IMR-90 (cell line): Measurements from ENCODE around the gene LGI2. TPM values are rescaled to one million over a fixed set of nuclear protein-coding genes. Genes with fewer than 3 reads are reported as not detected.

Experiments
- ATAC-seq: fragments of 200-7000 bp; cut with Tn5 transposase; 2 replicates; pipeline ENCODE4 v1.9.1; 2020; ENCODE audit warnings: low read depth, mild to moderate bottlenecking, moderate library complexity
- BruUV-seq: library from RNA; stranded (reverse); fragments of 400-500 nt; replicated peaks from 2 replicates; lab custom pipeline; 2021; lab: Mats Ljungman, UMichigan
- CTCF ChIA-PET: fragments of 300-600 bp; formaldehyde crosslinking; extraction: SDS; loops from one replicate; lab custom pipeline; 2021; ENCODE audit warnings: antibody characterized with exemption; lab: Yijun Ruan, JAX
- POLR2A ChIA-PET: fragments of 300-600 bp; sonication (Branson Sonifier 250); formaldehyde crosslinking; loops from one replicate; lab custom pipeline; 2022; ENCODE audit warnings: antibody characterized with exemption; ENCODE audit not compliant: unreplicated experiment; lab: Charles Lee
- DNase-seq: peaks from one replicate; pipeline ENCODE4 v3.0.0; 2013
- H2AFZ ChIP-seq: replicated peaks from 2 replicates; pipeline ENCODE3; 2013; ENCODE audit warnings: low read length, mild to moderate bottlenecking; ENCODE audit not compliant: poor library complexity
- H2AK5ac ChIP-seq: 2 replicates; pipeline ENCODE4 v1.6.1; 2013; ENCODE audit warnings: low read depth, low read length, inconsistent platforms
- H2AK9ac ChIP-seq: replicated peaks from 2 replicates; pipeline ENCODE3; 2013; ENCODE audit warnings: mild to moderate bottlenecking, low read depth, low read length, moderate library complexity; ENCODE audit not compliant: poor library complexity
- H2BK120ac ChIP-seq: 2 replicates; pipeline ENCODE4 v1.6.1; 2013; ENCODE audit warnings: low read depth, low read length, inconsistent platforms
- H2BK15ac ChIP-seq: 3 replicates; pipeline ENCODE4 v1.6.1; 2013; ENCODE audit warnings: low read depth, low read length, inconsistent platforms
- H2BK20ac ChIP-seq: 2 replicates; pipeline ENCODE4 v1.6.1; 2013; ENCODE audit warnings: low read depth, mild to moderate bottlenecking, inconsistent platforms, low read length, moderate library complexity
- H2BK5ac ChIP-seq: 2 replicates; pipeline ENCODE4 v1.6.1; 2013; ENCODE audit warnings: mild to moderate bottlenecking, low read depth, low read length, inconsistent platforms; ENCODE audit not compliant: poor library complexity, severe bottlenecking
- H3K14ac ChIP-seq: replicated peaks from 2 replicates; pipeline ENCODE4 v1.6.1; 2013; ENCODE audit warnings: low read depth, low read length, inconsistent platforms
- H3K18ac ChIP-seq: 2 replicates; pipeline ENCODE4 v1.6.1; 2013; ENCODE audit warnings: low read depth, low read length, control low read depth
- H3K23ac ChIP-seq: 2 replicates; pipeline ENCODE4 v1.6.1; 2013; ENCODE audit warnings: low read depth, low read length, inconsistent platforms
- H3K27ac ChIP-seq: 2 replicates; pipeline ENCODE4 v1.5.1; 2013; ENCODE audit warnings: mild to moderate bottlenecking, control low read depth, low read length; ENCODE audit not compliant: insufficient read depth
- H3K27me3 ChIP-seq: 2 replicates; pipeline ENCODE4 v1.6.1; 2013; ENCODE audit warnings: low read length; ENCODE audit not compliant: control insufficient read depth, insufficient read depth
- H3K36me3 ChIP-seq: 2 replicates; pipeline ENCODE4 v1.6.1; 2013; ENCODE audit warnings: low read length, mixed read lengths; ENCODE audit not compliant: control insufficient read depth, insufficient read depth
- H3K4ac ChIP-seq: 2 replicates; pipeline ENCODE4 v1.6.1; 2013; ENCODE audit warnings: low read depth, low read length, inconsistent platforms
- H3K4me1 ChIP-seq: 2 replicates; pipeline ENCODE4 v1.6.1; 2013; ENCODE audit warnings: low read length, mixed read lengths; ENCODE audit not compliant: control insufficient read depth, insufficient read depth
- H3K4me2 ChIP-seq: 2 replicates; pipeline ENCODE4 v1.6.1; 2013; ENCODE audit warnings: low read depth, mild to moderate bottlenecking, control low read depth, low read length, moderate library complexity
- H3K4me3 ChIP-seq: 2 replicates; pipeline ENCODE4 v1.5.1; 2013; ENCODE audit warnings: low read depth, mild to moderate bottlenecking, control low read depth, low read length, moderate library complexity; ENCODE audit not compliant: insufficient read depth
- H3K56ac ChIP-seq: 2 replicates; pipeline ENCODE4 v1.6.1; 2013; ENCODE audit warnings: low read length, inconsistent platforms; ENCODE audit not compliant: insufficient read depth; ENCODE audit errors: extremely low read depth
- H3K79me1 ChIP-seq, 2 experiments: 2 replicates each; pipeline ENCODE4 v1.6.1; 2013; ENCODE audit warnings: low read length in 2 of 2, inconsistent platforms in 1 of 2, low read depth in 1 of 2
- H3K9ac ChIP-seq: 2 replicates; pipeline ENCODE4 v1.6.1; 2013; ENCODE audit warnings: low read depth, low read length, control low read depth
- H3K9me1 ChIP-seq: 2 replicates; pipeline ENCODE4 v1.6.1; 2013; ENCODE audit warnings: low read length, inconsistent platforms; ENCODE audit not compliant: insufficient read depth
- H3K9me3 ChIP-seq: 2 replicates; pipeline ENCODE4 v1.6.1; 2013; ENCODE audit warnings: low read length; ENCODE audit not compliant: control insufficient read depth, insufficient read depth
- H4K20me1 ChIP-seq: 2 replicates; pipeline ENCODE4 v1.6.1; 2013; ENCODE audit warnings: low read length, inconsistent platforms; ENCODE audit not compliant: insufficient read depth
- H4K5ac ChIP-seq: 2 replicates; pipeline ENCODE4 v1.6.1; 2013; ENCODE audit warnings: mild to moderate bottlenecking, low read depth, low read length, control low read depth
- H4K8ac ChIP-seq, 2 experiments: 2 replicates each; pipeline ENCODE4 v1.6.1; 2013; ENCODE audit warnings: low read depth in 2 of 2, low read length in 2 of 2, control low read depth in 1 of 2, inconsistent platforms in 1 of 2
- H4K91ac ChIP-seq: 2 replicates; pipeline ENCODE4 v1.6.1; 2013; ENCODE audit warnings: low read depth, low read length, inconsistent platforms; ENCODE audit not compliant: insufficient read depth
- RFX5 ChIP-seq: IDR thresholded peaks from 2 replicates; pipeline ENCODE4 v1.8.0; 2012; ENCODE audit warnings: low read depth, mild to moderate bottlenecking, low read length, moderate library complexity
- WGBS, 2 experiments: methylation state at CpG; one replicate each; pipeline versions ENCODE4 v1.1.5 to v1.1.7; 2013; ENCODE audit warnings: missing lambda C conversion rate in 2 of 2; ENCODE audit not compliant: insufficient read length in 1 of 2; ENCODE audit errors: extremely low coverage in 2 of 2; 5-methylcytosine and 5-hydroxymethylcytosine counted together
- dilution Hi-C: fragments of 300-500 bp; cut with HindIII; formaldehyde crosslinking; loops from one replicate; pipeline ENCODE4 v1.14.3; 2018; ENCODE audit warnings: low sequenced_read_pairs; ENCODE audit not compliant: unreplicated experiment
- in situ Hi-C: fragments of 300-500 bp; cut with MboI; formaldehyde crosslinking; loops from 3 replicates; pipeline ENCODE4 v1.14.3; 2019; ENCODE audit warnings: low sequenced_read_pairs, inconsistent platforms, mixed read lengths
- intact Hi-C: fragments of 100-400 bp; cut with micrococcal nuclease; formaldehyde crosslinking; loops from 2 replicates; pipeline ENCODE4 v1.10.0; 2022
- polyA plus RNA-seq, 3 experiments: library from polyadenylated mRNA; depleted of rRNA; stranded (reverse); fragments of >200 nt; gene quantifications; 2 replicates each; pipeline ENCODE4 v1.2.3, GENCODE V29; 2012; ENCODE audit warnings: low replicate concordance in 1 of 3
- total RNA-seq: library from RNA; depleted of rRNA; stranded (reverse); fragments of >200 nt; gene quantifications from 2 replicates; pipeline ENCODE4 v1.2.3, GENCODE V29; 2012

Gene LGI2
- total and polyA plus RNA-seq, 2 of the 4 experiments (the other 2 are of a cell fraction): not detected

- Histone ChIP-seq H3K14ac (no peak overlapping the region), H4K8ac (no peak overlapping the region), H4K5ac (no peak overlapping the region), H3K4me2 (no peak overlapping the region), H3K9ac (no peak overlapping the region), H4K20me1 (no peaks in the 10 kb centered on the region), H3K4ac (no peak overlapping the region), H2AFZ (no peak overlapping the region), H3K4me3 (no peak overlapping the region), H2AK9ac (no peak overlapping the region), H4K91ac (no peak overlapping the region), H3K56ac (no peak overlapping the region), H3K79me1 (no peaks in the 10 kb centered on the region), H3K23ac (no peak overlapping the region), H2BK15ac (no peak overlapping the region), H2BK120ac (no peak overlapping the region), H3K9me3 (no peaks in the 10 kb centered on the region), H3K36me3 (no peaks in the 10 kb centered on the region), H2BK5ac (no peak overlapping the region), H2AK5ac (no peak overlapping the region), H3K27me3 (peaks cover 32% of the 10 kb centered on the region), H3K18ac (no peak overlapping the region), H3K27ac (no peak overlapping the region), H3K4me1 (no peaks in the 10 kb centered on the region), H2BK20ac (no peak overlapping the region), H3K9me1 (no peaks in the 10 kb centered on the region)
- dilution Hi-C loops (no loop called here), intact Hi-C loops (no loop called here), in situ Hi-C loops (loop anchor here (25.0 kb wide), 1 partner anchor 387 kb away; no protein-coding TSS in a partner anchor)
- BruUV-seq: no TSS peak
- ATAC-seq (no peak), DNase-seq (no peak)
- ChIA-PET CTCF (no interaction called here), POLR2A (no interaction called here)
- TF ChIP-seq RFX5: no peak
- no CpG with 5 or more reads among the region's 4 CpGs for WGBS, 2 experiments
Measured at GRCh38 chr4:24975510-24975909, 55.2 kb downstream of the LGI2 start.
